Measurements from ENCODE around the gene ASH1L.

Gene ASH1L

DNA sequence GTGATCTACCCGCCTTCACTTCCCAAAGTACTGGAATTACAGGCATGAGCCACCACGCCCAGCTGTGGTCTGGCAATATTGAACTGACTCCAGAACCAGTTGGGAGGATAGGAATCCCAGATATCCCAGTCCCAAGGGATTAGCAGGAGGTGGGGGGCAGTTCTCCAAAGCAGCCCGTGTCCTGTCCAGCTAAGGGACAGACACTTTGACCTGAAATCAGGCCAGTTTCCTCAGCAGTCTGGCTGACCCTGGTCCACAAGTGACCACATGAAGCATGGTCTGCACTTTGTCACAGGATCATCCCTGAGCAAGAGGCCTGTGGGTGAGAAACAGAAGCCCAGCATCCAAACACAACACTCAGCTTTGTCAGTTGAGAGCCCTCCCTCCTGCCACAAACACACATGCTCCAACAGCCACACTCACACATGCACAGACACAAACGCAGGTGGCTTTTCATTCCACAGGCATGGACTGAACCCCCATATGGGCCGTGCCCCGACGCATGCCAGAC, 256.7 kb downstream of the ASH1L start:
- H3K36me3 ChIP-seq (ENCODE audit: control insufficient read depth in 2 of 2, insufficient read depth in 2 of 2, low read length in 2 of 2) = peaks cover 0 to 2% of the 10 kb centered on the region in 2 donors

DNA sequence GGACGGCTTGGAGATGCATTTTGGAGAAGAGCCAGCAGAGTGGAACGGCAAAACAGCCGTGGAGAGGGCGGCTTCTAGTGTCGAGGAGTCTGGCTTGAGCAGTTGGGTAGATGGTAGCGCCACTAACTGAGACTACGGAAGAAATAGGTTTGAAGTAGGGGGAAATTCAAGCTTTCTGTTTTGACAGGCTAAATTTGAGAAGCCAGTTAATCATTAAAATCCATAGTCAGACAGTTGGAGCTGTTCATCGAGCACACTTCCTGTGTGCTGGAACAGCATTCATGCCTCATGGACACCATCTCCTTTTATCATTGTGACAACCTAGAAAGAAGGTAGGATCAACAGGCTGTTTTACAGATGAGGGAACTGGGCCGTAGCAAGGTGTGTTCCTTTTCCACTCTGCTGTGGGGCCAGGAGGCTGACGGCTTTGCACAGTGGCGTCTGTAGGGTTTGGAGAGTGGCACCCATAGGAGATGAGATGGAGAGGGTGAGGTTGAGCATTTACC, 258.0 kb downstream of the ASH1L start:
- H3K9ac ChIP-seq (ENCODE audit: low read length in 2 of 2) = no peak overlapping the region
- H3K4me1 ChIP-seq (ENCODE audit: control insufficient read depth, insufficient read depth, low read length) = peaks cover 12% of the 10 kb centered on the region
- H3K36me3 ChIP-seq (ENCODE audit: control insufficient read depth in 2 of 2, insufficient read depth in 2 of 2, low read length in 2 of 2) = no peaks in the 10 kb centered on the region
- no peak overlapping the region for H3K4me3 ChIP-seq (ENCODE audit: low read length in 2 of 2)
- no peak overlapping the region for H3K27ac ChIP-seq (ENCODE audit: low read length)
- no peaks in the 10 kb centered on the region for H3K27me3 ChIP-seq (ENCODE audit: control insufficient read depth in 1 of 2, insufficient read depth in 2 of 2, low read length in 2 of 2)
- H3K9me3 ChIP-seq (ENCODE audit: control insufficient read depth in 2 of 2, low read length in 2 of 2) = no peaks in the 10 kb centered on the region

More for the DNA sequence above, 256.7 kb downstream of the ASH1L start:
- Histone ChIP-seq H3K27ac (ENCODE audit: low read length) (no peak overlapping the region), H3K4me3 (ENCODE audit: low read length in 2 of 2) (no peak overlapping the region), H3K4me1 (ENCODE audit: control insufficient read depth, insufficient read depth, low read length) (peaks cover 17% of the 10 kb centered on the region), H3K9ac (ENCODE audit: low read length in 2 of 2) (no peak overlapping the region), H3K9me3 (ENCODE audit: control insufficient read depth in 2 of 2, low read length in 2 of 2) (no peaks in the 10 kb centered on the region), H3K27me3 (ENCODE audit: control insufficient read depth in 1 of 2, insufficient read depth in 2 of 2, low read length in 2 of 2) (no peaks in the 10 kb centered on the region)

DNA sequence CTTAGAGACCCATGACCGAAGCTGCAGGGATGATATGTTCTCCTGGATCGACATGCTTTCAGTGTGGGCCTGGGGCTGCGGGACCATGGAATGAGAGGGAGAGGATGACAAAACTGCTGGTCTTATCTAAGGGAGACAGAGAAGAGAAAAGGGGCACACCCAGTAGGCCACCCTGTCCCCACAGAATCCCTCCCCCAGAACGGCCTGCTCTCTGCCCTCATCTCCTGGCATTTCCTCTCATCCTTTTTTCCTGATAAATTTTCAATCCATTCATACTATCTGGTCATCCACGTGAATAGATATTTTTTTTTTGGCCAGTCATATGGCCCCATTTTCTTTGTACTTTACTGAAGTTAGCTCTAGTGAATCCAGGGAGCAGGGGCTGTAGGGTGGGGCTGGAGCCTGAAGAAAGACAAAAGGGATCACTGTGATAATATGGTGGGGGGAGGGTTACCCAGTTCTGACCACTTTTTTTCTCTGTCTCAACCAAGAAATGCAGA, 261.2 kb downstream of the ASH1L start, which contains the start of gene PKLR:
Gene PKLR (minus strand): TSS at position 97 of the 500 bp plus-strand sequence. CDS start 43 bp downstream, at position 54.
- Histone ChIP-seq H3K4me3 (ENCODE audit: low read length in 2 of 2) (no peak within 1 kb of the TSS), H3K27me3 (ENCODE audit: control insufficient read depth in 1 of 2, insufficient read depth in 2 of 2, low read length in 2 of 2) (peaks cover 0 to 8% of the 10 kb centered on the region in 2 donors), H3K4me1 (ENCODE audit: control insufficient read depth, insufficient read depth, low read length) (no peaks in the 10 kb centered on the region), H3K9ac (ENCODE audit: low read length in 2 of 2) (no peak within 1 kb of the TSS), H3K36me3 (ENCODE audit: control insufficient read depth in 2 of 2, insufficient read depth in 2 of 2, low read length in 2 of 2) (no peaks in the 10 kb centered on the region), H3K9me3 (ENCODE audit: control insufficient read depth in 2 of 2, low read length in 2 of 2) (no peaks in the 10 kb centered on the region), H3K27ac (ENCODE audit: low read length) (no peak within 1 kb of the TSS)

DNA sequence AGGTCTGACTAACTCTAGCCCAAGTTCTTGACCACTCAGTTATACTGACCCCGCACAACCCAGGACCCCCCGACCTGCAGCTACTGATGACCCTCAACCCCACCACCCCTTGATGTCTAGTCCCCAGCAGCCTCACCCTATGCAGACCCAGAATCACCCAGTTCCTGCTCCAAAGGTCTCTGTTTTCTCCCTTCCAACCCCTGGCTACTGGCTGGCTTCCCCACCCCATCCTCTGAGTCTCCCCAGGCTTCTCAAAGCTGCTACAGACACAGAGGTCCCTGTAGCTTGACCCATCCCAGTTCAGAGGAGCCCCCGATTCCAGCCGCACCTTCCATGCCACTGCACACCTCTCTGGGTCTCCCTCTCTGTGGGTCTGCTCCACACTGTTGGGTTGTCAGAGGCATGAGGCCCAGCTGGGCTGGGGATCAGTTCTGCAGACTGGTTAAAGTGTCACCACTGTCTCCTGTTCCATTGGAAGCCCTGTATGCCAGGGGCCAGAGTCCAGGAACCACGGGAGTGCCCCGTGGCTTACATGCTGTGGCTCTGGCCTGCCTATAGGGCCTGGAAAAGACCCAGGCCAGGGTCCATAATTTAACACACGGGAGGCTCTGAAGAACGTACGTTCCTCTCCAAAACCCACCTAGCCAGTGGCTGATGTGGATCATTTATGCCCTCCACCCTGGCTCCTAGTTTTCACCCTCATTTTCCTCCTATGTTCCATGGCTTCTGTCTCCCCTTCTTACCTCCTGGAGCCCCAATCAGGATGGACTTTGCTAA, 261.9 kb downstream of the ASH1L start:
- Histone ChIP-seq H3K27me3 (ENCODE audit: control insufficient read depth in 1 of 2, insufficient read depth in 2 of 2, low read length in 2 of 2) (peaks cover 3 to 12% of the 10 kb centered on the region in 2 donors), H3K9me3 (ENCODE audit: control insufficient read depth in 2 of 2, low read length in 2 of 2) (no peaks in the 10 kb centered on the region), H3K36me3 (ENCODE audit: control insufficient read depth in 2 of 2, insufficient read depth in 2 of 2, low read length in 2 of 2) (no peaks in the 10 kb centered on the region), H3K27ac (ENCODE audit: low read length) (no peak overlapping the region), H3K4me1 (ENCODE audit: control insufficient read depth, insufficient read depth, low read length) (no peaks in the 10 kb centered on the region), H3K9ac (ENCODE audit: low read length in 2 of 2) (no peak overlapping the region), H3K4me3 (ENCODE audit: low read length in 2 of 2) (no peak overlapping the region)

DNA sequence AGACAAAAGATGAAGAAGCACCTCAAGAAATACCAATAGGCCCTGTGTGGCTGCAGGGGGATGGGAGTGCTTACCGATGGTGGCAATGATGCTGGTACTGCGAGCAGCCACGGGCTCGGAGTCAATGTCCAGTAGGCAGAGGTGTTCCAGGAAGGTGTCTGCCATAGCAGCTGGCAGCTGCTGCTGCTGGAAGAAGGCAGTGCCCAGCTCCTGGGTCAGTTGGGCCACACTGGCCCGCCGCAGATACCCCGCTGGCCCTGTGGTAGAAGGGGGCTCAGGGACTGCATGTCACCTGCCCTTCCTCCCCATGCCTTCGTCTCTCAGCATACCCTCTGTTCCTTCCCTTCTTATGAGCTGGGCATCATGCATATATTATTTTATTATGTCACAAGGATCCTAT, 262.6 kb downstream of the ASH1L start:
- no peaks in the 10 kb centered on the region for H3K4me1 ChIP-seq (ENCODE audit: control insufficient read depth, insufficient read depth, low read length)
- no peak overlapping the region for H3K4me3 ChIP-seq (ENCODE audit: low read length in 2 of 2)
- no peak overlapping the region for H3K27ac ChIP-seq (ENCODE audit: low read length)
- no peaks in the 10 kb centered on the region for H3K36me3 ChIP-seq (ENCODE audit: control insufficient read depth in 2 of 2, insufficient read depth in 2 of 2, low read length in 2 of 2)
- H3K9me3 ChIP-seq (ENCODE audit: control insufficient read depth in 2 of 2, low read length in 2 of 2) = no peaks in the 10 kb centered on the region
- H3K27me3 ChIP-seq (ENCODE audit: control insufficient read depth in 1 of 2, insufficient read depth in 2 of 2, low read length in 2 of 2) = peaks cover 10 to 17% of the 10 kb centered on the region in 2 donors
- H3K9ac ChIP-seq (ENCODE audit: low read length in 2 of 2) = no peak overlapping the region

DNA sequence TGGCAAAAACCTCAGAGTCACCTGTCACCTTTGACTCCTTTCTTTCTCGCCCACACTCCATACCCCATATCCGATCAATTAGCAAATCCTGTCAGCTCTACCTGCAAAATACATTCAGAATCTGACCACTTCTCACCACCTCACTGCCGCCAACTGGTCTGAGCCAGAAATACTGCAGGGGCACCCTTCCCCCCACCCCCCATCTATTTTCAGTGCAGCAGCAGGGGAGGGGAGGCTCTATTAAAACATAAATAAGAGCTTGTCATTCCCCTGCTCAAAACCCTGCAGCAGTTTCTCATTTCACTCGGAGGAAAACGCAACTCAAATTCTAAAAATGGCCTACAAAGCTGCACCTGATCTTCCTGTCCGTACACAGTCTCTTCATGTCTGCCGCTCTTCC, 265.2 kb downstream of the ASH1L start:
- no peaks in the 10 kb centered on the region for H3K9me3 ChIP-seq (ENCODE audit: control insufficient read depth in 2 of 2, low read length in 2 of 2)
- peaks cover 18 to 27% of the 10 kb centered on the region in 2 donors for H3K27me3 ChIP-seq (ENCODE audit: control insufficient read depth in 1 of 2, insufficient read depth in 2 of 2, low read length in 2 of 2)
- H3K4me1 ChIP-seq (ENCODE audit: control insufficient read depth, insufficient read depth, low read length) = no peaks in the 10 kb centered on the region
- H3K27ac ChIP-seq (ENCODE audit: low read length) = no peak overlapping the region
- no peak overlapping the region for H3K4me3 ChIP-seq (ENCODE audit: low read length in 2 of 2)
- no peak overlapping the region for H3K9ac ChIP-seq (ENCODE audit: low read length in 2 of 2)
- H3K36me3 ChIP-seq (ENCODE audit: control insufficient read depth in 2 of 2, insufficient read depth in 2 of 2, low read length in 2 of 2) = no peaks in the 10 kb centered on the region

DNA sequence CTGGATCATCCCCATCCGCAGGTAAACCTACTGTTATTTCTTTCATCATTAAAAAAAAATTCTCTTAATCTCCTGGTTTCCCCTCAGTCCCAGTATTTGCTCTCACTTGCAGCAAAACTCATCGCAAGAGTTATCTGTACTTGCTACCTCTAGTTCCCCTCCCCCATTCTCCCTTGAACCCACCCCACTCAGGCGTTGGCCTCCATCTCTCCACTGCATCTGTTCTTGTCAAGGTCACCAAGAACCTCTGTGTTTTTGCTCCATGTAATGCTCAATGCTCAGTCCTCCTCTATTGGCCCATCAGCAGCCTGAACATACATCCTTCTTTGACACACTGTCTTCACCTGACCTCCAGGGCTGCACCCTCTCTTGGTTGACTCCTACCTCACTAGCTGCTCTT, 265.9 kb downstream of the ASH1L start:
- H3K4me3 ChIP-seq (ENCODE audit: low read length in 2 of 2) = no peak overlapping the region
- no peaks in the 10 kb centered on the region for H3K36me3 ChIP-seq (ENCODE audit: control insufficient read depth in 2 of 2, insufficient read depth in 2 of 2, low read length in 2 of 2)
- H3K9me3 ChIP-seq (ENCODE audit: control insufficient read depth in 2 of 2, low read length in 2 of 2) = no peaks in the 10 kb centered on the region
- no peak overlapping the region for H3K9ac ChIP-seq (ENCODE audit: low read length in 2 of 2)
- no peak overlapping the region for H3K27ac ChIP-seq (ENCODE audit: low read length)
- peaks cover 18 to 27% of the 10 kb centered on the region in 2 donors for H3K27me3 ChIP-seq (ENCODE audit: control insufficient read depth in 1 of 2, insufficient read depth in 2 of 2, low read length in 2 of 2)
- H3K4me1 ChIP-seq (ENCODE audit: control insufficient read depth, insufficient read depth, low read length) = no peaks in the 10 kb centered on the region

DNA sequence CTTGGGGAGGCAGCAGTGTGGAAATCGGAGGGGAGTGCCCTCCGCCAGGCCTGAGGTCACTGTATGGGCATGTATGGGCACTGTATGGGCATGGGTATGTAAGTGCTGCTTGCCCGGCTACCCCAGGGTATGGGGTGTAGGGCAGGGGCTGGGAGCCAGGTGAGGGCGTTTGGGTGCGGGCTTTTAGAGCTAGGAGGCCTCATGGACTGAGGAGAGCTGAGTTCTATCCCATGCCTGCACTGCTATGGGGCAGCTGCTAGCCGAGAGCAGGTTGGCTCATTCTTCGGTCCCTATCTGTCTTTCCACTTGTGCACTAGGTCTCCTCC, 266.7 kb downstream of the ASH1L start:
- H3K9ac ChIP-seq (ENCODE audit: low read length in 2 of 2) = no peak overlapping the region
- H3K27ac ChIP-seq (ENCODE audit: low read length) = no peak overlapping the region
- H3K4me3 ChIP-seq (ENCODE audit: low read length in 2 of 2) = no peak overlapping the region
- H3K4me1 ChIP-seq (ENCODE audit: control insufficient read depth, insufficient read depth, low read length) = no peaks in the 10 kb centered on the region
- no peaks in the 10 kb centered on the region for H3K9me3 ChIP-seq (ENCODE audit: control insufficient read depth in 2 of 2, low read length in 2 of 2)
- peaks cover 18 to 27% of the 10 kb centered on the region in 2 donors for H3K27me3 ChIP-seq (ENCODE audit: control insufficient read depth in 1 of 2, insufficient read depth in 2 of 2, low read length in 2 of 2)
- no peaks in the 10 kb centered on the region for H3K36me3 ChIP-seq (ENCODE audit: control insufficient read depth in 2 of 2, insufficient read depth in 2 of 2, low read length in 2 of 2)

DNA sequence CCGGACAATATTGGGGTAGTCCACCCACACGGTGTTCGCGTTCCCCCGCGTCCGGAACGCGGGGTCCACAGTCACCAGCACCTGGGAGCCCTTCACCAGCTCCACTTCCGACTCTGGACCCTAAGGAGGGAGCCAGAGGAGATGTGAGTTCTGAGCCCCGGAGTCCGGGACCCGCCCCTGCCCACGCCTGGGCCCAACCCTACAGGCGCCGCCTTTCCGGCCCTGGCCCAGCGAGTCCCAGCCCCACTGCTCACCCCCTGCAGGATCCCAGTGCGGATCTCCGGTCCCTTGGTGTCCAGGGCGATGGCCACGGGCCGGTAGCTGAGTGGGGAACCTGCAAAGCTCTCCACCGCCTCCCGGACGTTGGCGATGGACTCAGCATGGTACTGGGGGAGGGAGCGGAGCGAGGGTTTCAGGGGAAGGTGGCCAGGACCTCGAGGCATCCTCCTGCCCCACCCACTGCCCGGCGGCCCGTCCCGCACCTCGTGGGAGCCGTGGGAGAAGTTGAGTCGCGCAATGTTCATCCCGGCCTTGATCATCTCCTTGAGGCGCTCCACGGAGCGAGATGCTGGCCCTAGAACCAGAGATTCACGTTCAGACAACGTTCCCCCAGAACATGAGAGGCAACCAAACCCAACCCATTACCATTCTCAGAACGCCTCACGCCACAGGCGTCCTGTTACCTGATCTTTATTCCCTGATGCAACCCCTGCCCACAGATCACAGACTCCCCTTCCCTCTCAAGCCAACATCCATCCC, 267.2 kb downstream of the ASH1L start:
- Histone ChIP-seq H3K27me3 (ENCODE audit: control insufficient read depth in 1 of 2, insufficient read depth in 2 of 2, low read length in 2 of 2) (peaks cover 18 to 27% of the 10 kb centered on the region in 2 donors), H3K27ac (ENCODE audit: low read length) (no peak overlapping the region), H3K4me3 (ENCODE audit: low read length in 2 of 2) (no peak overlapping the region), H3K9ac (ENCODE audit: low read length in 2 of 2) (no peak overlapping the region), H3K9me3 (ENCODE audit: control insufficient read depth in 2 of 2, low read length in 2 of 2) (no peaks in the 10 kb centered on the region), H3K36me3 (ENCODE audit: control insufficient read depth in 2 of 2, insufficient read depth in 2 of 2, low read length in 2 of 2) (no peaks in the 10 kb centered on the region), H3K4me1 (ENCODE audit: control insufficient read depth, insufficient read depth, low read length) (no peaks in the 10 kb centered on the region)

DNA sequence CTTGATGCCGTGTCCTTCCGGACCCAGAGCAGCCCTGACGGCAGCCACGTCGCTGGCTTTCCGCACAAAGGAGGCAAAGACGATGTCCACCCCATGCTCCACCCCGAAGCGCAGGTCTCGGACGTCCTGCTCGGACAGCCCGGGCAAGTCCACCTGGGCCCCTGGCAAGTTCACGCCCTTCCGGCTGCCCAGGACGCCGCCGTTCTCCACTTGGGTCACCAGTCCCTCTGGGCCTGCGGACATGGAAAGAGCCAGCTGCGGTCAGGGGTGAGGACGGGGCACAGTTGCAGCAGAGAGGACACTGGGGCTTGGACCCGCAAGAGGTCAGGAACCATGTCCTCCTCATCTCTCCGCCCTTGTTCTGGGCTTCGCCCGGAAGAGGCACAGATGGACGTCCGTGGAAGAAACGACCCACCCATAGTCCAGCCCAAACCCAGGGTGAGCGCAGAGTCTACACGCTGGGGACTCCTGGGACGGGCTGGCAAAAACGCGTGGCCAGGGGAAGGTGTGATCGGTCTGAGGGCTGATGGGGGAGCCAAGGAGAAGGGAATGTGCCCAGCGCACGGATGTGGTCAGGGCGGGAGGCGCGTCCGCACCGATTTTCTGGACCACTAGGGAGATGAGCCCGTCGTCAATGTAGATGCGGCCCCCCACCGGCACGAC, 268.0 kb downstream of the ASH1L start:
- H3K9me3 ChIP-seq (ENCODE audit: control insufficient read depth in 2 of 2, low read length in 2 of 2) = no peaks in the 10 kb centered on the region
- H3K4me1 ChIP-seq (ENCODE audit: control insufficient read depth, insufficient read depth, low read length) = no peaks in the 10 kb centered on the region
- H3K36me3 ChIP-seq (ENCODE audit: control insufficient read depth in 2 of 2, insufficient read depth in 2 of 2, low read length in 2 of 2) = no peaks in the 10 kb centered on the region
- H3K4me3 ChIP-seq (ENCODE audit: low read length in 2 of 2) = no peak overlapping the region
- peaks cover 18 to 27% of the 10 kb centered on the region in 2 donors for H3K27me3 ChIP-seq (ENCODE audit: control insufficient read depth in 1 of 2, insufficient read depth in 2 of 2, low read length in 2 of 2)
- no peak overlapping the region for H3K9ac ChIP-seq (ENCODE audit: low read length in 2 of 2)
- no peak overlapping the region for H3K27ac ChIP-seq (ENCODE audit: low read length)

Measured in stomach smooth muscle (tissue), 2 donors.